ENCODE data around the gene ETNK1.
A peak's percentile ranks its signal among the peaks of the same experiment; 100 is the strongest.
"Not testable (repeated sequence)": the region's sequence is repeated elsewhere in the genome, so short reads cannot be mapped to it uniquely, and the experiment has no call there.

Gene ETNK1, protein sequence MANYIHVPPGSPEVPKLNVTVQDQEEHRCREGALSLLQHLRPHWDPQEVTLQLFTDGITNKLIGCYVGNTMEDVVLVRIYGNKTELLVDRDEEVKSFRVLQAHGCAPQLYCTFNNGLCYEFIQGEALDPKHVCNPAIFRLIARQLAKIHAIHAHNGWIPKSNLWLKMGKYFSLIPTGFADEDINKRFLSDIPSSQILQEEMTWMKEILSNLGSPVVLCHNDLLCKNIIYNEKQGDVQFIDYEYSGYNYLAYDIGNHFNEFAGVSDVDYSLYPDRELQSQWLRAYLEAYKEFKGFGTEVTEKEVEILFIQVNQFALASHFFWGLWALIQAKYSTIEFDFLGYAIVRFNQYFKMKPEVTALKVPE

GRCh38 chr12:22624870-22625761 is at the start of gene ETNK1:
Gene ETNK1, plus strand, starts transcription at chr12:22625171. Its CDS starts 260 bp downstream, at chr12:22625431.
- DNase-seq, result peak; percentile 94

DNA sequence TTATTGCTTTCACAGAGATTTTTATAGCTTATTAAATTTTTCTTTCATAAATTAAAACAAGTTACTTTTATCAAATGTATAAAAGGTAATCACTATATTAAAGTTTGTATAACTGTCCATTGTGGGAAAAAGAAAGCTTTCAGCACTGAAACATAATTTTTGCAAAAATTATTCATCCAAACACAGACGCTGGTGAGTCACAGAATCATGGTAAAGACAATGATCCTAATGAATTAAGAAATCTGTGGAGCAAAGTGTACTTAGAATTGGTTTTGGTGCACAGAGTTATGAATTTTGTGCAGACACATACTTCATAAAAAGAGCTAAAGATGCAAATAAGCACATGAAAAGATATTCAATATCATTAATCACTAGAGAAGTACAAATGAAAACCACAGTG is 48.9 kb upstream of the ETNK1 start:
- no peak for DNase-seq

- no peak for DNase-seq
Observed at GRCh38 chr12:22576473-22576872, 48.5 kb upstream of the ETNK1 start.

GRCh38 chr12:22577667-22578066 is 47.3 kb upstream of the ETNK1 start:
- no peak for DNase-seq

- DNase-seq, result no peak
Observed at GRCh38 chr12:22578328-22578727, 46.6 kb upstream of the ETNK1 start.

DNA sequence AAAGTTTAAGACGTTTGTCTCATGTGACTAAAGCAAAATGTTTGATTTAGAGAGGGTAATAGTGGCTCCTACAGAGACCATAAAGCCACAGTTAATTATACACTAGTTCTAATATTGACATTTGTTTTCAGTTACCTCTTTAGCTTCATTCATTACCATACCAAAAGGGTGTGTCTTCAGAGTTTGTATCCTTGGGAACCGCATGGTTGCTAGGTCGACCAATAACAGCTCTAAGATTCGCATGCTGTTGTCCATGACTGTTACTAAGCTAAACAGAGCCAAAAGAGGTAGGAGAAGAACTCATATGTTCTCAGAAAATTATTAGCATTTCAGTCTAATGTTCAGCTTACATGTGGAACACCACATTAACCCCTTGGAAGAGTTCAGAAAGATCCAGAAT is 36.2 kb upstream of the ETNK1 start:
- no peak for DNase-seq

DNA sequence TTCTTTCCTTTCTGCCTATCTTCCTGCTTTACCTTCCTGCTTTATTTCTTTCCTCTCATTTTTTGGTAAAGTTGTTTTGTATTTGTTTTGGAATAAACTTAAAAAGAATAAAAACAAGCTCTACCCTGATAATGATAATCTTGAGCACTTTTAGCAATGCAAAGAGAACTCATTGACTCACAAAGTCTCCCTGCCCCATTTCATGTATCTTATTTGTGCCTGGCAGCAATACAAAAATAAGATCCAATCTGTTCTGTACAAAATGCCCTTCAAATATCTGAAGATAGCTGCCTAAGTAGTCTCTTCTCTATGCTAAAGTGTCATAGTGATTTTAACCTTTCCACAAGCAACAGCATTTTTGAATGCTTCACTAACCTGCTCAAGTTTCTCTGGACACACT is 31.1 kb upstream of the ETNK1 start:
- DNase-seq, result no peak

GRCh38 chr12:22597539-22597938 is 27.4 kb upstream of the ETNK1 start:
- not testable (repeated sequence) for DNase-seq

DNA sequence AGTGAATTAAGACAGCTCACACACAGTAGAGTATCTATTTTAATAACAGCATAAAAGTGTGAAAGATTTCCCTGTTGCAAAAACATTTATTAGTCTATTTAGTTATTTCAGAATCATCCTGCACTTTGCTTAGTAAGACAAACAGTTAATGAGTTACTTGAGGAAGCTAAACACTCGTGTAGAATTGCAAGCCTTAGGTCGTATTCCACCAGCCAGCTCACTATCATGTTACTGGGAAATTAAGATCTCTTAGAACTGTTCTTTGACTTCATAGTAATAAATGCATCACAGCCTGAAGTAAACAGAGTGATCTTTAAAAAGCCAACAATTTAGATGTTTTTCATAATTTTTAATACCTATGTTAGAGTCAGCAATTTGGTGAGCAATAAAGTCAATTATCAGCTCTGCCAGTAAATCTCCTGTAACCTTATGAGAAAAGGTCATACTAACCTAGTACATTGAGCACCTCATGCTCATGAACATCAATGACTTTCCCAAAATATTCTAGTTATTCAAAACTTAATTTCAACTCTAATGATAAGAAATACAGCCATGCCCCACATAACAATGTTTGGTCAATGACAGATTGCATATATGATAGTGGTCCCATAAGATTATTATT is 26.7 kb upstream of the ETNK1 start:
- DNase-seq, result no peak

DNA sequence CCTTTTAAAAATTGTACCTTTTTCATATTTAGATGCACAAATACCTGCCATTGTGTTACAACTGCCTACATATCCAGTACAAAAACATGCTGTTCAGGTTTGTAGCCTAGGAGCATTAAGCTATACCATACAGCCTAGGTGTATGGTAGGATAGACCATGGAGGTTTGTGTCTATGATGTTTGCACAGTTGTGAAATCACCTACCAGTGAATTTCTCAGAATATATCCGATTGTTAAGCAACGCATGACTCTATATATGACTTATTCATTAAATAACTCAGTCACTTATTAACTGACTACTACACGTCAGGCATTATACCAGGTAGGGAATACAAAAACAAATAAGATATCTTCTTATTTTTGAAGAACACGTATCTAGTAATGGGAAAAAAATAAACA is 26.2 kb upstream of the ETNK1 start:
- DNase-seq, result no peak

GRCh38 chr12:22600181-22600580 is 24.8 kb upstream of the ETNK1 start:
- no peak for DNase-seq

GRCh38 chr12:22609501-22609900 is 15.5 kb upstream of the ETNK1 start:
- DNase-seq, result no peak

DNA sequence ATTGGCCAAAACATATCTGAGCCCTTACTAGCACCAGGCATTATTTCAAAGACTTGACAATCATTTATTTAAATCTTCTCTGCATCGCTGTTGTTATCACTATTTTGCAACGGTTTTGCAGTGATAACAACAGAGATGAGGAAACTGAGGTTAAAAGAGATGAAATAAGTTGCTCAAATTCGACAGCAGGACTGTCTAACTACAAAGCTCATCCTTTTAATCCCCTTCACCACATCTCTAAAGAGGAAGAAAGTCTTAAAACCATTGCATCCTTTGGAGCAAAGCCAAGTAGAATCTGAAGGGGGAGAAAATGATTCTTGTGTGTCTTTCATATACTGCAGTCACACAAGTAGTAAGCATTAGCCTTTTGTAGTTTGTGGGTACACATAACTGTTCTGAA is 14.8 kb upstream of the ETNK1 start:
- no peak for DNase-seq

- DNase-seq, result not testable (repeated sequence)
Observed at GRCh38 chr12:22612822-22613221, 12.1 kb upstream of the ETNK1 start.

GRCh38 chr12:22615963-22616501 is 8.9 kb upstream of the ETNK1 start:
- no peak for DNase-seq

DNA sequence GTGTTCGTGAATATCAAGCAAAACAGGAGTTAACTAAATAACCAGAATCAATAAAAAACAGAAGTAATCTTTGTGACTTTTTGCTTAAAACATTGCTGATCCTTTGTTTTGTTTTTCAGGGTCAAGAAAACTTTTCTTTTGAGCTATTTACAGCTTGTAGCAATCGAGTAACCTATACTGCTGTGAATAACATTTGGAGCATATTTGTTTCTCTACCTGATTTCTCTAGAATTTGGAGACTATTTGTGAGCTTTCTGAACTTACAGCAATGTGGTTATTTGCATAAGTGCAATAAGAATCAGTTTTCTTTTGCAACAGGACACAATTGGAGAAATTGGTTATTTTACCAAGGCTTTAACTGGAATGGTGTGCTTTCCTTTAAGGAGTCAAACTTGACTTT is 7.3 kb upstream of the ETNK1 start:
- no peak for DNase-seq

- no peak for DNase-seq
Observed at GRCh38 chr12:22624548-22624869, 462 bp upstream of the ETNK1 start.

- no peak for DNase-seq
Observed at GRCh38 chr12:22625762-22626294, 857 bp downstream of the ETNK1 start.

DNA sequence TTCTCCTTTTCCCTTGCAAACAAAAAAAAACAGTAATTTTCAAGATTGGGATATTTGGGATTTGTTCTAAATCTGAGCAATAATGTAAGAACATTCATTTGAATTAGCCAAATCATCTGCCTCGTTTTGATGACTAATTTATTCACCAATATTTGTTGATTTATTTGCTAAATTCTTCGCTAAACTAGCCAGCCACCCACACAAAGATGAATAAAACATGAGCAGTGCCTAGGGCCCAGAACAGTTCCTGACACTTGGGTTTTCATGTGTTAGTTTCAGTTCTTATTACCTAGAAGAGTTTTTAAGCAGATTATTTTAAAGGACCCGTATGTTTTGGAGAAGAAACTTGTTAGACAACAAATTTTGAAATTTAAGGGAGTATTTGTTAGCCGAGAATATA is 1.4 kb downstream of the ETNK1 start:
- no peak for DNase-seq

GRCh38 chr12:22627371-22627770 is 2.4 kb downstream of the ETNK1 start:
- DNase-seq, result no peak

- no peak for DNase-seq
Observed at GRCh38 chr12:22628228-22628627, 3.3 kb downstream of the ETNK1 start.

DNA sequence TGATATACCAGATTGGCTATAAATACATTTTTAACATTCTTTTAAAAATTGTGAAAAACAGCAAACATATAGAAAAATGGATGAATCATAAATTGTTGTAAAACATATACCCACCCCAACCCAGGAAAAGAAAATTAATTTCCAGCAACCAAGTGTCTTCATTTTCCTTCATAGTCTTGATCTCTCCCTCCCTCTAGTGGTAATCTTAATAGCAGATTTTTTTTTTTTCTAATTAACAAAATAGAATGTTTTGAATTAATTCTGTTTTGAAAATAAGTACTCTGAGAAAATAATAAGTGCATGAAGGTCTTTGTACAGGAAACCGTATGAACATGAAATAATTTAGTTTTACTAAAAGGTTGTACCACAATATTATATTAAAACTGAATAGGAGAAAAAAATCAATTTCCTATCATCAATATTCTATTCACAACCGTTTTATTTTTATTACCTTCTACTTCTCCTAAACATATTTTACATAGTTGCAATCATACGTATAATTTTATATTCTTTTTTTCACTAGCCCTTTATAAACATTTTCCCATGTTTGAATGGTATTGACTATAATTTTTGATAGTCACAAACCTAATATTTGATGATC is 7.0 kb downstream of the ETNK1 start:
- DNase-seq, result no peak

GRCh38 chr12:22634883-22635282 is 9.9 kb downstream of the ETNK1 start:
- no peak for DNase-seq

Data from activated CD8-positive, alpha-beta memory T cell treated with anti-CD3 and anti-CD28 coated beads for 24 hours (primary cell).